Epithelial cell of proximal tubule (primary cell): ENCODE measurements around the gene AHNAK2. TPM values are rescaled to one million over a fixed set of nuclear protein-coding genes. Genes with fewer than 3 reads are reported as not detected.
"Not testable (repeated sequence)": the region's sequence is repeated elsewhere in the genome, so short reads cannot be mapped to it uniquely, and the experiment has no call there.

ENCODE experiments used
- DNase-seq: peaks from one replicate; pipeline ENCODE4 v3.0.0-alpha.2; 2011; ENCODE audit warnings: low read depth
- H3K4me3 ChIP-seq: 2 replicates; pipeline ENCODE4 v1.5.1; 2011; ENCODE audit warnings: low read depth, mild to moderate bottlenecking, low read length
- CTCF ChIP-seq: conservative IDR thresholded peaks from 2 replicates; pipeline ENCODE4 v1.5.1; 2012; ENCODE audit warnings: low read depth, mild to moderate bottlenecking, low read length
- total RNA-seq: library from RNA; depleted of rRNA; stranded (reverse); fragments of >200 nt; gene quantifications from 2 replicates; pipeline ENCODE4 v1.2.3, GENCODE V29; 2015

AHNAK2 gene
- total RNA-seq, 1 donor from 2014 or later: 20.8 TPM

DNA sequence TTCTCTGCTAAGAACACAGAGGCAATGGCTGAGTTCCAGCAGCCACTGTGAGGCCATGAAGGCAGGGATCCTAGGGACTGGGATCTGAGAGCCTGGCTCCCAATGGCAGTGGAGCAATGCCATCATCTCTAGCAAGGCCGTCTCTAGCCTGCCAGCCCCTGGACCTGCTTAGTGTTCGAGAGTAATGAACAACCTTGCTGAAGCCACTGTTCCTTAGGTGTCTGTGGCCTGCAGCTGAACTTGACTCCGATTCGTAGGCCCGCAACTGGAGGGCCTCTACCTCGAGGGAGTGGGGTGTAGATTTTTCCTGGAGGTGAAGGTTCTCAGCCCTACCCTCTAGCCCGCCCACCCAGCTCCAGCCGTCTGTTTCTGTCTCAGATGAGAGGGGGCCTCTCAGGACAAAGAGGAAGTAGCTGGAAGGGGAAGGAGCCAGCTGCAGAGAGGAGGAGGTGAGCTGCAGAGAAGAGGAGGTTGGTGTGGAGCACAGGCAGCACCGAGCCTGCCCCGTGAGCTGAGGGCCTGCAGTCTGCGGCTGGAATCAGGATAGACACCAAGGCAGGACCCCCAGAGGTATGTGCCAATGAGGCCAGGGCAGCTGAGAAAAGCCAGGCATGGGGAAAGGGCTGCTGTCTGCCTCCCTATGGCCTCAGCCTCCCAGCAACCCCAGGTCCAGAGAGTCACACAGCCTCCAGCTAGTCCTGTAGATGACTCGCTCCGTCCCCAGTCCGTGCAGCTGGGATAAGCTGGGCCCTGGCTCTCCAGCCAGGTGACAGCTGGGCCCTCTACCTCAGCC, 53.6 kb downstream of the AHNAK2 start, which contains the start of gene PLD4:
Gene PLD4 (plus strand): TSS at position 459 of the 793 bp plus-strand sequence. CDS start 2,262 bp downstream, outside the sequence.
- DNase-seq: no peak
- no peak for TF ChIP-seq CTCF
- H3K4me3 ChIP-seq: no peak within 1 kb of the TSS

DNA sequence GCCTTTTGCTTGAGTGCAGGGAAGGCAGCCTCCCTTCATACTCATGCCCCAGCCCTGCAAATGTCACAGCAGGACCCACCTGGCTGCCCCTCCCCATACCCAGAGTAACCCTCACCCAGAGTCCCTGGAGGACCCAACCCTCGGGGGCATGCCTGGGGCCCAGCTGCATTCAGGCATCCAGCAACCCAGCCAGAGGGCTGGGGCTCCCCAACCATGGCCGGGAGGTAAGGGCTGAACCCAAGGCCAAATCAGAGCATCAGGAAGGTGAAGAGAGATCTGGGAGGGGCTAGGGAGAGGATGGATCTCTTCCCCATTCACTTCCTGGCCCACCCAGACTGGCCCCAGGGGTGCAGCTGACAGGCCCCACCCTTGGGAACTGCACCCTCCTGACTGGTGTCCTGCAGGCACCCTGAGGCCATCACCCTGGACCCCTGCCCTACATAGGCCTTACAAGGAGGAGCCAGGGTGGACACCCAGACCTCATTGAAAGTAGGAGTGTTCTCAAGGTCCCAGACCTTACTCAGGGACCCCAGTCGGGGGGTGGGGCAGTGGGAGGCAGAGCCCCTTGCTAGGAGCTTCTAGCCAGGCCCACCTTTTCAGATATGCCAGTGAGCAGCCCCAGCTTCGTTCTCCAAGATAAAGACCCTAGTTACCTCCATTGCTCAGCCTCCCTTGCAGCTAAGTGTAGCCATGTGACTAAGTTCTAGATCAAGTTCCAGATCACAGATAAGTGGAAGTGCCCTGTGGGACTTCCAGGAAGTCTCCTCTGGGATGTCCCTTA, 54.3 kb downstream of the AHNAK2 start:
- H3K4me3 ChIP-seq: no peak overlapping the region
- no peak for TF ChIP-seq CTCF

GRCh38 chr14:104919993-104920315, 58.2 kb downstream of the AHNAK2 start:
- DNase-seq: no peak
- no peak for TF ChIP-seq CTCF
- no peak overlapping the region for H3K4me3 ChIP-seq

More for the DNA sequence above, 54.3 kb downstream of the AHNAK2 start:
- no peak for DNase-seq

DNA sequence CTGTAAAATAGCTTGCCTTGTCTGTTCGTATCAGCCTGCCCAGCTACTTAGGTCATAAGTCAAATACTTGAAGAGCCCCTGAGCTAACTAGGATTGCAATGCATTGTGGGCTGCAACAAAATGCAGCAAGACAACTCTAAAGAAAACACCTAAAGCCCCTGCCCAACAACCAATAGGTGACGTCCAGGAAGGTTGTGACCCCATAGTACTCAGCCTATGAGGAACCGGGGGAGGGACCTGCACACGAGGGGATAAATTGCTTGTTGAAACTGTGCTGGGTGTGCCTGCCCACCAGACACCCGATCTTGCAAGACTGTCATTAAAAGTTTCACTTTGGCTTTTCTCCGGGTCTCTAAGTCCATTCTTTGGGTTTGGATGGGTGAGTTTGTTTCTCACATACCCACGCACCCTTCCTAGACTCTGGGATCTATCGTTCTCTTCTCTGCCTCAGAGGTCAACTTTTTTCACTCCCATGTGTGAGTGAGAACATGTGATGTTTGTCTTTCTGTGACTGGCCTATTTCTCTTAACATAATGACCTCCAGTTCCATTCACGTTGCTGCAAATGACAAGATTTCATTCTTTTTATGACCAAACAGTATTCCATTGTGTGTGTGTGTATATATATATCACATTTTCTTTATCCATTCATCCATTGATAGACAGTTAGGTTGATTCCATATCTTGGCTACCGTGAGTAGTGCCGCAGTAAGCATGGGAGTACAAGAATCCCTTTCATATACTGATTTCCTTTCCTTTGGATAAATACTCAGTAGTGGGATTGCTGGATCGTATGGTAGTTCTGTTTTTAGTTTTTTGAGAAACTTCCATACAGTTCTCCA, 58.8 kb downstream of the AHNAK2 start:
- H3K4me3 ChIP-seq, DNase-seq: not testable (repeated sequence)

GRCh38 chr14:104917993-104918392, 60.2 kb downstream of the AHNAK2 start:
- DNase-seq: no peak
- no peak overlapping the region for H3K4me3 ChIP-seq
- TF ChIP-seq CTCF: no peak

GRCh38 chr14:104917116-104917515, 61.1 kb downstream of the AHNAK2 start:
- TF ChIP-seq CTCF: no peak
- DNase-seq: no peak
- no peak overlapping the region for H3K4me3 ChIP-seq

- no peak overlapping the region for H3K4me3 ChIP-seq
- DNase-seq: no peak
- no peak for TF ChIP-seq CTCF
These were observed 64.7 kb downstream of the AHNAK2 start for GRCh38 chr14:104913435-104913834.
